Midbrain (tissue), 1 donor: ENCODE data around the gene LRPAP1.

Experiments
- DNase-seq: peaks from one replicate; lab custom pipeline; 2025; lab: John Stamatoyannopoulos, UW

The LRPAP1 gene

DNA sequence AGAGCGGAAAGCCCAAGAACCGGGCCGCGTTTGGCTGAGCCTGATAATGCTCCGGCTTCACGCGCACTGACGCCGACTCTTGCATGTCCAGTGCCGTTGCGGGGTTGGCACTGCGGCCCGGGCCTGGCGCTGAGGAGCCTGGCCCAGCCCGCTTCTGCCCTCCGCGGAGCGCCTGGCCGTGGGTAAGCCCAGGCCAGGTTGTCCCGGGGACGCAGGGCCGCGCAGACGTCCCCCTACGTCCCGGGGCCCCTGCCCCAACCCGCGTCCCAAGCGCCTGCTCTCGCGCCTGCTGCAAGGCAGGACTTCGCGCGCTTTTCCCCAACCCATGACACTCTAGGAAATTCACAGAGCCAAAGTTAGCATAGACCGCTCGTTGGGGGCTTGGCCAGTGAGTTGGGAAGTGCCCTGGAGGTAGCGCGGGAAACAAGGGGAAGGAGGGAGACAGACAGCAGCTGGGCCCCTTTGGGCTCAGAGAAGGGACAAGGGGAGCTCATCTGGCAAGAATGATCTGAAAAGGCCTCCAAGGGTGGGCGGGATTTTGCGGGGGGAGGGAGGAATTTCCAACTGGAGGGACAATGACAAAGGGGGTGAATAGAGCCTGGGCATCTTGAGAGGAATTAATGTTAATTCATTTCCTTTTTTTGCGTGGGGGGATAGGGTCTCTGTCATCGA lies 665 bp upstream of the LRPAP1 start:
- DNase-seq: no peak

- no peak for DNase-seq
Observed at GRCh38 chr4:3531318-3531878, 824 bp downstream of the LRPAP1 start.

- no peak for DNase-seq
Observed at GRCh38 chr4:3530663-3531254, 1.5 kb downstream of the LRPAP1 start.

- DNase-seq: no peak
Observed at GRCh38 chr4:3530051-3530450, 2.2 kb downstream of the LRPAP1 start.

GRCh38 chr4:3529363-3529762 lies 2.9 kb downstream of the LRPAP1 start:
- DNase-seq: peak; percentile 22

GRCh38 chr4:3527914-3528876 lies 4.0 kb downstream of the LRPAP1 start:
- no peak for DNase-seq

DNA sequence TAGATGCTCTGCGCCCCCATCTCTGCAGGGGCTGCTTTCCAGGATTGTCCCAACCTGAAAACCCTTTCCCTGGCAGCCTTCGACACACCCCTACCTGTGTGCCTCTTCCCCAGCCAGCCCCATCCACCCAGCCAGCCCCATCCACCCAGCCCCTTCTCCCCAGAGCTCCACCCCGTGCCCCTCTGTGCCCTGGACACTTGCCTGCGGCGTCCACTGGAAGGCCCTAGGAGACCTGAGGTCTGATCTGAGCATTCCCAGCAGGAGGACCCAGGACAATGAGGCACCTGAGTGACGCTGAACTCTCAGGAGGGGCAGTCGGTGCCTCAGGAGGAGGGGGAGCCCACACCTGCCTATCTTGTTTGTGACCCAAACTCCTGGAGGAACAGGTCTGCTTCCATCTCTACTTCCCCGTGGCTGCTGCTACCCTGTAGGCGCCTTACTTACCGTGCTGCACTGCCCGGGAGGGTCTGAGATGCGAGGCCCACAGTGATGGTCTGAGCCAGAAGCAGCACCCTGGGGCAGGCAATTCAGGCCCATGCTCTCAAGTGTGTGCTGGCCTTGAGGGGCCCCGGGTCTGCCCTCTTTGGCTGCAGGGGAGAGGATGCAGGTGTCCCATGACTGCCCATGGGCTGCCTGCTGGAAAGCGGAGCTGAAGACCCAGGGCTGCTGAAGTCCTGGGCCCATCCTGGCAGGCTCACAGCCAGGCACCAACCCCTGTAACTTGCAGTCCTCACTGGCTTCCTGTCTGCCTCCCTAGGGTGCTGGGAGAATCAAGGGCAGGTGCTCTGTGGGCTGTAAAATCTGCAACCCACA lies 4.9 kb downstream of the LRPAP1 start:
- DNase-seq: no peak

DNA sequence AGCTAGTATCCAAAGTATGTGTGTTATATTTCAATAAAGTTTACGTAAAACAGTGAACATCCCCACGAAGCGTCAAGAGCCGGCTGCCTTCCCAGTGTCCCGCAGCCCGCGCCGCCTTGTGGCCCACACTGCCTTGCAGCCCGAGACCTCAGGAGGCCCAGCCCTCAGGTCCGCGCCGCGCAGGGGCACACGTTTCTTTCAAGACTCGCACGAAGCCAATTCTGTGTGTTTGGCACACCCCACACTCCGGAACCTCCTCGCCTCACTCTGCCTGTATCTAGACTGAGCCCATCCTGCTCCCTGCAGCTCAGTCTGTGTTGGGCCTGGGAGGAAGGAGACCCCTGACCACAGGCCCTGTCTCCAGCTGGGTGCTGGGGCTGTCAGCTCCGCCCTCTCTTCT lies 5.8 kb downstream of the LRPAP1 start:
- DNase-seq: no peak

- DNase-seq: no peak
Observed at GRCh38 chr4:3525532-3526430, 6.4 kb downstream of the LRPAP1 start.

- DNase-seq: no peak
Observed at GRCh38 chr4:3524920-3525319, 7.3 kb downstream of the LRPAP1 start.

GRCh38 chr4:3524349-3524748 lies 7.9 kb downstream of the LRPAP1 start:
- no peak for DNase-seq

DNA sequence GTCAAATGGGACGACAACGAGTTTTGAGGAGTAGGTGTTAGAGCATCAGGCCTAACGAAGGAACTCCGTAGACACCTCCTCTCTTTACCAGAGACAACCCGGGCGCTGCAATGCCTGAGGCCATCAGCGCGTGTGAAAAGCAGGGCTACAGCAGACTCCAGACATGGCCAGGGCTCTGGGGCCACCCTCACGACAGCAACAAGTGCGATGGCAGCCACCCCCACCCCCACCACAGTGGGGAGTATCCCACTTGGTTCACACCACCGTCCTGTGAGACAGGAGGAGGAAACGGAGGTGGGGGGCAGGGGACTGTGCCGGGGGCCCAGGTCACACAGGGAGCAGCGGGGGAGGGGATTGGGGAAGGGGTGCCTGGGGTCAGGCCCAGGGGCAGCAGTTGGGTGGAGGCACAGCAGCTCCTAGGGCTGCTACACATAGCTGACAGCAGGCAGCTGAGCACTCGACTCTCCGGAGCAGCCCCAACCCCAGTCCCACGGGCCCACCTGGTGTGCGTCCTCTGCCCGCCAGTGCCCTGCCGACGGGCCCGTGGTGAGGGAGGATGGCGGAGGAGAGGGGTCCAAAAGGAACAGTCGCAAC lies 8.5 kb downstream of the LRPAP1 start:
- no peak for DNase-seq

DNA sequence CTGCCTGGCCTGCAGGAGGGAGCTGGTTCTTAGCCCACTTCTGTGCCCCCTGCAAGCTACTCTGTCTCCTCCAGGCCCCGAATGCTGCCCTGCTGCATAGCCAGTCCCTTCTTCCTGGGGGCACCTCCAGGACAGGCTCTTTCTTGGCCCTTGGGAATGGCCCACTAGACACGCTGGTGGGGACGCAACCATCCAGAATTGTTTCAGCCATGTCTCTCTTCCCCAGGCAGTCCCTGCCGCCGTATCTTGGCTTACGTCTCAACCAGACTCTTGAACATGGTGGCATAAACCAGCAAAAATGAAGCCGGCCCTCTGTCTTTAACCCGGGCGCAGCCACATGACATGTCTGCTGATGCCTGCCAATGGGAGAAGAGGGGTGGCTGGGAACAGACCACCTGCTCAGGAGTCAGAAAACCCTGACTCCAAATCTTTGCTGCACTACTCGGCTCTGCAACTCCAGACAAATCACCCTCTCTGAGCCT lies 9.0 kb downstream of the LRPAP1 start:
- no peak for DNase-seq

- DNase-seq: no peak
Observed at GRCh38 chr4:3522651-3523050, 9.6 kb downstream of the LRPAP1 start.

- DNase-seq: no peak
Observed at GRCh38 chr4:3522326-3522640, 9.9 kb downstream of the LRPAP1 start.

GRCh38 chr4:3521621-3522325 lies 10.4 kb downstream of the LRPAP1 start:
- DNase-seq: no peak

DNA sequence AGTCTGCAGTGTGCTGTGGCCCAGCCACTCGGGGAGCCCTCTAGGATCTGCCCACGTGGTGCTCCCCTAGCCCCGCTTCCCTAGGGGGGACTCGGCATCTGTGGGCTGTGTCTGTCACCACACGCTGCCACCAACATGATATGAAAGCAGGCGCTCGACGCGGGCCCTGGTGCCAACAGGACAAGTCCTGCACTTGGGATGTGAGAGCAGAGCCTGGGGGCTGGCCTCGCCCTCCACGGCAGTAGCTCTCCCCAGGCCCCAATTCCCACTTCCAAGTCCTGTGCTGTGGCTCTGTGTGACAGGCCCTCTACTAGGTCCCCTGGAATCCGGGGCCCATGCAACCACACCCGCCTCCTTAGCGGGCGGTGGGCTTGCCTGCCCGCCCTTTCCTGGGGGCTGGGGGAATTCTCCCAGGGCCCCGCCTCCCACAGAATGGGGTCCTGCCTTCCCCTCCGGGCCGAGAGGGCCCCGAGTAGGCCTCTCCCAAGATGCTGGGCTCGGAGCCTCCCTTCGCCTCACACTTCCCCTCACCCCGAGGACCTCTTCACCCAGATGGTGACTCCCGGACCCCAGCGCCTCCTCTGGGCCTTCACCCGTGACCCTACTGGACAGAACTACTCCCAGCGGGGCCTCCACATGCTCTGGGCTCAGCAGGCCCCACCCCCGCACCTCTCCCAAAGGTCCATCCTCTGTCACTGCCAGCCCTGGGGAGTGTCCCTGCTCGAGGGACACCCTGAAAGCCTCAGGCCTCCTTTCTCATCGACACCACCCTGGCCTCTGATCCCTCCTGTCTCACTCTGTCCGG lies 11.2 kb downstream of the LRPAP1 start:
- DNase-seq: no peak

GRCh38 chr4:3520276-3520675 lies 11.9 kb downstream of the LRPAP1 start:
- DNase-seq: no peak
